GM06990 (cell line): ENCODE results near the gene MET.

Source experiments
- DNase-seq: peaks from one replicate; pipeline ENCODE4 v3.0.0-alpha.2; 2011; ENCODE audit not compliant: insufficient read length; ENCODE audit errors: extremely low read depth
- H3K27me3 ChIP-seq: replicated peaks from 2 replicates; pipeline ENCODE4 v1.6.0; 2011; ENCODE audit warnings: low read length; ENCODE audit not compliant: control insufficient read depth, insufficient read depth
- H3K36me3 ChIP-seq: 2 replicates; pipeline ENCODE4 v1.5.1; 2011; ENCODE audit warnings: low read length; ENCODE audit not compliant: control insufficient read depth, insufficient read depth
- H3K4me3 ChIP-seq: replicated peaks from 2 replicates; pipeline ENCODE4 v1.5.1; 2011; ENCODE audit warnings: low read depth, mild to moderate bottlenecking, control low read depth, low read length
- TF ChIP-seq, protein P1 (sequence below): IDR thresholded peaks from 2 replicates; pipeline ENCODE4 v1.5.1; 2011; ENCODE audit warnings: low read length, control low read depth, mild to moderate bottlenecking, inconsistent platforms; ENCODE audit not compliant: insufficient read depth, poor library complexity, severe bottlenecking

The MET gene

DNA sequence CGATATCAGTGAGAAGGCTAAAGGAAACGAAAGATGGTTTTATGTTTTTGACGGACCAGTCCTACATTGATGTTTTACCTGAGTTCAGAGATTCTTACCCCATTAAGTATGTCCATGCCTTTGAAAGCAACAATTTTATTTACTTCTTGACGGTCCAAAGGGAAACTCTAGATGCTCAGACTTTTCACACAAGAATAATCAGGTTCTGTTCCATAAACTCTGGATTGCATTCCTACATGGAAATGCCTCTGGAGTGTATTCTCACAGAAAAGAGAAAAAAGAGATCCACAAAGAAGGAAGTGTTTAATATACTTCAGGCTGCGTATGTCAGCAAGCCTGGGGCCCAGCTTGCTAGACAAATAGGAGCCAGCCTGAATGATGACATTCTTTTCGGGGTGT, 27.7 kb downstream of the MET start:
- Histone ChIP-seq H3K4me3 (no peak overlapping the region), H3K36me3 (no peaks in the 10 kb centered on the region), H3K27me3 (no peaks in the 10 kb centered on the region; the same call in 1 of the 2 replicates)
- TF ChIP-seq, protein P1, sequence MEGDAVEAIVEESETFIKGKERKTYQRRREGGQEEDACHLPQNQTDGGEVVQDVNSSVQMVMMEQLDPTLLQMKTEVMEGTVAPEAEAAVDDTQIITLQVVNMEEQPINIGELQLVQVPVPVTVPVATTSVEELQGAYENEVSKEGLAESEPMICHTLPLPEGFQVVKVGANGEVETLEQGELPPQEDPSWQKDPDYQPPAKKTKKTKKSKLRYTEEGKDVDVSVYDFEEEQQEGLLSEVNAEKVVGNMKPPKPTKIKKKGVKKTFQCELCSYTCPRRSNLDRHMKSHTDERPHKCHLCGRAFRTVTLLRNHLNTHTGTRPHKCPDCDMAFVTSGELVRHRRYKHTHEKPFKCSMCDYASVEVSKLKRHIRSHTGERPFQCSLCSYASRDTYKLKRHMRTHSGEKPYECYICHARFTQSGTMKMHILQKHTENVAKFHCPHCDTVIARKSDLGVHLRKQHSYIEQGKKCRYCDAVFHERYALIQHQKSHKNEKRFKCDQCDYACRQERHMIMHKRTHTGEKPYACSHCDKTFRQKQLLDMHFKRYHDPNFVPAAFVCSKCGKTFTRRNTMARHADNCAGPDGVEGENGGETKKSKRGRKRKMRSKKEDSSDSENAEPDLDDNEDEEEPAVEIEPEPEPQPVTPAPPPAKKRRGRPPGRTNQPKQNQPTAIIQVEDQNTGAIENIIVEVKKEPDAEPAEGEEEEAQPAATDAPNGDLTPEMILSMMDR: no peak
- no peak for DNase-seq

DNA sequence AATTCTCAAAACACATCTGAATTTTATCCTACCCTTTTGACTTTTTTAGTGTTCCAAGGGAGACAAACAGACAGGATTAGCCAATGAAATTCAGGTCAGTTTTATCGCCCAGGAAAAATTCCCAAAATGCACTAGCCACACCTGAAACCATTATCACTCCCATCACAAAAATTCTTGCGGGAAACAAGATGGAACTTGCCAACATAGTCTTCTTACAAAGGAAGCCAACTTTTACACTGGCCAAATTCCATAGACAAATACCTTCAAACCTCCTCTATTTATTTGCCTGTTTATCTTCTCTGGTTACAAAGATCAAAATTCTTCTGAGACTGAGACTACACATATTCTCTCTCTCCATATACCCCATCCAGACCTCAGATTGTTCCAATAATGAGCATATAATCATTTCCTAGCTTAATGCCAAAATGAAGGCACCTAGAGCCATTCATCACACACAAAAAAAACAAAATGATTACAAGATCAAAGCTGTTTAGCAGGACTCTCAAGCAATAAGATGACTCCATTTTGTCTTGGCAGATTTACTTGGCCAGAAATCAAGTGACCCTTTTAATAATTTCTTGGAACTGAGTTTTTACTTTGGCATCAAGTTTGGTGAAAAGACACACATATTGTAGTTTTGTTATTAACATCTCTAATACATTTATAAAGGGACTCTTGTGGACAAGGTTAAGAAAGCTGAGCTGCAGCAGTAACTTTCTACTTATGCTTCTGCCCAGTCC, 30.2 kb downstream of the MET start:
- Histone ChIP-seq H3K4me3 (no peak overlapping the region), H3K27me3 (no peaks in the 10 kb centered on the region; the same call in 1 of the 2 replicates), H3K36me3 (no peaks in the 10 kb centered on the region)
- TF ChIP-seq, protein P1: no peak
- DNase-seq: no peak

DNA sequence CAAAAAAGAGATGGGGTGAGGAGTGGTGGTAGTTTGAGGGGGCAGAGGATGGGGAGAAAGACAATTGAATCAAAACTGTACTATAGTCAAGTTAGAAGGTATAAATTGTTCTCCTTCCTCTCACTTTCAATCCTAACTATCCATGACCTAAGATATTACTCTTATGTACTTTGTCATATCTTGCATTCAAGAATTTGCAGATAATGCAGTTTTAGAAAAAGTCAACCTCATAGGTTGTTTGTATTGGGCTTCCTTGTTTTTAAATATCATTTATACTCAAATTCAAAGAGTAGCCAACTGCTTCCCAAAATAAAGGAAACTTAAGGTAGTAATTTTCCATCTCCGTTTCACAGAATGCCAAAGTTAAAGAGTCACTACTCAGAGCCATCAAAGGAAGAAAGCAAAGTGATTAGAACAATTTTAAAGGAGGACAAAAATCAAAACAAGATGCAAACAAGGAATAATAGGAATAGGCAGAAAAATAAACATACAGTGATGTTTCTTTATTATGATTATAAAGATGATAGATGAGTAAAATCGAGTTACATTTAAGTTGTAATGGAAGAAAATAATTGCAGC, 32.7 kb downstream of the MET start:
- Histone ChIP-seq H3K4me3 (no peak overlapping the region), H3K36me3 (no peaks in the 10 kb centered on the region), H3K27me3 (no peaks in the 10 kb centered on the region)
- TF ChIP-seq, protein P1: no peak
- no peak for DNase-seq

DNA sequence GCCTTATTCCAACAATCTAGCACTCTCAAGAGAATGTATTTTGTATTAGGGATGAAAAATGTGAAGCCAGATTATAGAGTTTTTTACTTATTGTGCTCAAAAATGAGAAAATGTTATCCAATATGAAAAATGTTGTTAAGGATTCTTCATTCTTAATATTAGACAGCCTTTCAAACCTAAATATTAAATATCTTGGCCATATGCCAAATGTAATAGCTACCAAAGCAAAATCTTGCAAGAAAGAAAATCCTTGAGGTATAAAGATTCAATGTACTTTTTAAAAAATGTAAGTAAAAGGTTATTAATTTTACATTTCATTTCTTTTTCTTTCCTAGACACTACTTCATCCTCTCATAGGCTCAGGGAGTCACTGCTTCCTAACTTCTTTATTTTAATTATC, 33.4 kb downstream of the MET start:
- no peaks in the 10 kb centered on the region for H3K27me3 ChIP-seq
- no peak overlapping the region for H3K4me3 ChIP-seq
- TF ChIP-seq, protein P1: no peak
- no peaks in the 10 kb centered on the region for H3K36me3 ChIP-seq
- no peak for DNase-seq

DNA sequence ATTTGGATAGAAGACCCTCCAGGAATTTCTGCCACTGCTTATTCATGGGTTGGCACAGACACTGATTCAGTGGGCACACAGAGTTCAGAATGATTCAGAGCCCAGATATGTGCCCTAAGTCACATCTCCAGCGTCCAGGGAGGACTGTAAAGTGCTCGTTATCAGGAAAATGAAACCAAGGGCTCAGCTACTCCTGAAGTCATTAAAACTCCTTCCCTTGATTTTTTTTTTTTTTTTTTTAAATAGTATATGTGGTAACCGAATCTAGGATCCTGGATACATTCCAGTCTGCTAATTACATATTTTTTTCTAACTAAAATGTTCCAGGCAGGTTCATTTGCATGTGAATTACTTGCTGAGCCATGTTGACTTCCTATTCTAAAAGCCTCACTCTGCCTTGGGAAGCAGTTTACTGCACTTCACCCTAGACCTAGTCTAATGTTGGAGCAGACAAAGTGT, 34.7 kb downstream of the MET start:
- no peak for DNase-seq
- TF ChIP-seq, protein P1: no peak
- no peaks in the 10 kb centered on the region for H3K36me3 ChIP-seq
- no peaks in the 10 kb centered on the region for H3K27me3 ChIP-seq
- H3K4me3 ChIP-seq: no peak overlapping the region
